Esophagus (tissue), 2 donors: ENCODE results near the gene NR2F2. TPM values are rescaled to one million over a fixed set of nuclear protein-coding genes. Genes with fewer than 3 reads are reported as not detected.

Experiments used
- H3K27ac ChIP-seq, 2 donors: one replicate each; pipeline ENCODE4 v1.5.1; 2013; ENCODE audit warnings: low read depth in 2 of 2, mild to moderate bottlenecking in 2 of 2, inconsistent platforms in 1 of 2, low read length in 1 of 2, moderate library complexity in 1 of 2
- H3K27me3 ChIP-seq, 2 donors: one replicate each; pipeline ENCODE4 v1.6.1; 2013; ENCODE audit warnings: low read length in 2 of 2, control low read depth in 1 of 2, mild to moderate bottlenecking in 1 of 2; ENCODE audit not compliant: insufficient read depth in 2 of 2, control insufficient read depth in 1 of 2
- H3K36me3 ChIP-seq, 2 donors: one replicate each; pipeline ENCODE4 v1.6.1; 2013; ENCODE audit warnings: low read length in 1 of 2; ENCODE audit not compliant: control insufficient read depth in 2 of 2, insufficient read depth in 2 of 2
- H3K4me1 ChIP-seq, 2 donors: one replicate each; pipeline ENCODE4 v1.6.1; 2013; ENCODE audit warnings: low read length in 1 of 2; ENCODE audit not compliant: control insufficient read depth in 2 of 2, insufficient read depth in 2 of 2
- H3K4me3 ChIP-seq, 2 donors: one replicate each; pipeline ENCODE4 v1.5.1; 2013; ENCODE audit warnings: low read length in 2 of 2, mild to moderate bottlenecking in 2 of 2, low read depth in 1 of 2, moderate library complexity in 1 of 2
- H3K9me3 ChIP-seq, 2 donors: one replicate each; pipeline ENCODE4 v1.6.1; 2013; ENCODE audit warnings: mild to moderate bottlenecking in 2 of 2, low read depth in 1 of 2, low read length in 1 of 2, moderate library complexity in 1 of 2; ENCODE audit not compliant: control insufficient read depth in 2 of 2, insufficient read depth in 1 of 2
- WGBS, 2 donors: extraction: QIAGEN DNeasy Blood & Tissue Kit; methylation state at CpG; one replicate each; pipeline ENCODE4 v1.1.7; 2013; 5-methylcytosine and 5-hydroxymethylcytosine counted together
- polyA plus RNA-seq, 2 donors: library from polyadenylated mRNA; stranded (reverse); fragments of 200-250 nt; gene quantifications; one replicate each; pipeline ENCODE4 v1.2.3, GENCODE V29; 2013
- donor health status: healthy with polysubstance abuse.
- donor health status: Bipolar disorder and iron deficiency.

The NR2F2 gene
- polyA plus RNA-seq, 2 donors: 5.0 to 9.3 TPM

- Histone ChIP-seq H3K27me3 (peaks cover 0 to 5% of the 10 kb centered on the region in 2 donors), H3K36me3 (no peaks in the 10 kb centered on the region), H3K27ac (no peak overlapping the region), H3K9me3 (no peaks in the 10 kb centered on the region), H3K4me1 (no peaks in the 10 kb centered on the region), H3K4me3 (no peak overlapping the region)
Observed at GRCh38 chr15:96314518-96314917, 16.0 kb upstream of the NR2F2 start.

- Histone ChIP-seq H3K27ac (no peak overlapping the region), H3K4me3 (no peak overlapping the region), H3K27me3 (peaks cover 0 to 5% of the 10 kb centered on the region in 2 donors), H3K4me1 (no peaks in the 10 kb centered on the region), H3K9me3 (no peaks in the 10 kb centered on the region), H3K36me3 (no peaks in the 10 kb centered on the region)
- 72 to 77% methylated on average over 1 of the region's 1 CpG for WGBS, 2 donors
Observed at GRCh38 chr15:96314963-96315362, 15.5 kb upstream of the NR2F2 start.

- Histone ChIP-seq H3K9me3 (no peaks in the 10 kb centered on the region), H3K4me1 (peaks cover 0 to 4% of the 10 kb centered on the region in 2 donors), H3K27ac (peak overlapping the region; percentile 22 to 51), H3K4me3 (no peak overlapping the region), H3K27me3 (peaks cover 5 to 11% of the 10 kb centered on the region in 2 donors), H3K36me3 (no peaks in the 10 kb centered on the region)
- 46 to 47% methylated on average over 2 of the region's 2 CpGs for WGBS, 2 donors
Observed at GRCh38 chr15:96316953-96317629, 13.4 kb upstream of the NR2F2 start.

- Histone ChIP-seq H3K36me3 (no peaks in the 10 kb centered on the region), H3K27ac (no peak overlapping the region), H3K4me3 (no peak overlapping the region), H3K9me3 (peaks cover 0 to 2% of the 10 kb centered on the region in 2 donors), H3K4me1 (peaks cover 0 to 9% of the 10 kb centered on the region in 2 donors), H3K27me3 (peaks cover 5 to 14% of the 10 kb centered on the region in 2 donors)
- WGBS, 2 donors: 58 to 60% methylated on average over 2 of the region's 2 CpGs
Observed at GRCh38 chr15:96320107-96320506, 10.4 kb upstream of the NR2F2 start.

- 21 to 30% methylated on average over 28 of the region's 28 CpGs for WGBS, 2 donors
- Histone ChIP-seq H3K36me3 (no peaks in the 10 kb centered on the region), H3K4me1 (peaks cover 0 to 9% of the 10 kb centered on the region in 2 donors), H3K9me3 (peaks cover 0 to 2% of the 10 kb centered on the region in 2 donors), H3K27ac (peak overlapping the region; percentile 86 to 91), H3K27me3 (peaks cover 2 to 14% of the 10 kb centered on the region in 2 donors), H3K4me3 (peak overlapping the region; percentile 42 to 43)
Observed at GRCh38 chr15:96320703-96321638, 9.5 kb upstream of the NR2F2 start.

- Histone ChIP-seq H3K4me1 (peaks cover 0 to 10% of the 10 kb centered on the region in 2 donors), H3K4me3 (peak overlapping the region; percentile 42 to 43), H3K36me3 (no peaks in the 10 kb centered on the region), H3K27me3 (peaks cover under 1 to 14% of the 10 kb centered on the region in 2 donors), H3K9me3 (peaks cover 0 to 2% of the 10 kb centered on the region in 2 donors), H3K27ac (peak overlapping the region; percentile 86 to 91)
- 3 to 5% methylated on average over 64 of the region's 64 CpGs for WGBS, 2 donors
Observed at GRCh38 chr15:96321639-96322535, 8.6 kb upstream of the NR2F2 start.

GRCh38 chr15:96322536-96323318, 7.8 kb upstream of the NR2F2 start:
- Histone ChIP-seq H3K27ac (peak overlapping the region; percentile 86 to 91), H3K4me1 (peaks cover 0 to 10% of the 10 kb centered on the region in 2 donors), H3K36me3 (no peaks in the 10 kb centered on the region), H3K4me3 (peak overlapping the region; percentile 23 to 42), H3K9me3 (peaks cover 0 to 2% of the 10 kb centered on the region in 2 donors), H3K27me3 (peaks cover 0 to 14% of the 10 kb centered on the region in 2 donors)
- 16 to 19% methylated on average over 63 to 66 of the region's 66 CpGs for WGBS, 2 donors

- Histone ChIP-seq H3K4me1 (peaks cover 0 to 10% of the 10 kb centered on the region in 2 donors), H3K36me3 (no peaks in the 10 kb centered on the region), H3K27me3 (peaks cover 0 to 14% of the 10 kb centered on the region in 2 donors), H3K9me3 (peaks cover 0 to 2% of the 10 kb centered on the region in 2 donors), H3K27ac (peak overlapping the region; percentile 86 to 91), H3K4me3 (peak overlapping the region in 1 of 2 donors; percentile 10)
- 60 to 67% methylated on average over 29 of the region's 29 CpGs for WGBS, 2 donors
Observed at GRCh38 chr15:96323319-96324145, 7.0 kb upstream of the NR2F2 start.
